Thoracic aorta (tissue), 2 donors: ENCODE results near the gene SORBS1. TPM values are rescaled to one million over a fixed set of nuclear protein-coding genes. Genes with fewer than 3 reads are reported as not detected.

Source experiments
- ATAC-seq: fragments of 150-250 bp; one replicate; pipeline ENCODE4 v1.8.0; 2017; ENCODE audit warnings: low read depth; ENCODE audit not compliant: insufficient number of reproducible peaks, low FRiP score
- DNase-seq: peaks from one replicate; pipeline ENCODE4 v3.0.0-alpha.2; 2020; ENCODE audit warnings: low spot score
- H3K27ac ChIP-seq, 2 donors: fragments of 200-600 bp; sonication (generic); 1 replicate in 1 of 2; 2 replicates in 1 of 2; pipeline ENCODE4 v1.5.1; 2016; ENCODE audit warnings: mild to moderate bottlenecking in 2 of 2, moderate library complexity in 2 of 2
- H3K27me3 ChIP-seq: fragments of 200-600 bp; sonication (generic); replicated peaks from 2 replicates; pipeline ENCODE4 v1.6.0; 2016; ENCODE audit warnings: mild to moderate bottlenecking; ENCODE audit not compliant: insufficient read depth
- H3K36me3 ChIP-seq: fragments of 200-600 bp; sonication (generic); one replicate; pipeline ENCODE4 v1.5.1; 2016
- H3K4me1 ChIP-seq, 2 donors: fragments of 200-600 bp; sonication (generic); 1 replicate in 1 of 2; 2 replicates in 1 of 2; pipeline versions ENCODE4 v1.5.1 to v1.6.0; 2016; ENCODE audit warnings: low read depth in 2 of 2, mild to moderate bottlenecking in 1 of 2; ENCODE audit not compliant: control insufficient read depth in 1 of 2
- H3K4me3 ChIP-seq: fragments of 200-600 bp; sonication (generic); 2 replicates; pipeline ENCODE4 v1.5.1; 2016; ENCODE audit warnings: mild to moderate bottlenecking
- H3K9me3 ChIP-seq: fragments of 200-600 bp; sonication (generic); 2 replicates; pipeline ENCODE4 v1.5.1; 2016
- total RNA-seq, 2 donors: library from RNA; depleted of rRNA; stranded (reverse); fragments of >200 nt; gene quantifications; one replicate each; pipeline versions ENCODE4 v1.1.0 to v1.2.3, GENCODE V29; 2016
- TF ChIP-seq, protein P1 (sequence below): fragments of 200-600 bp; sonication (generic); IDR thresholded peaks from one replicate; pipeline ENCODE4 v1.5.1; 2019; ENCODE audit warnings: antibody characterized with exemption

The SORBS1 gene
- total RNA-seq, 2 donors from 2014 or later, result 1,110 to 1,659 TPM

DNA sequence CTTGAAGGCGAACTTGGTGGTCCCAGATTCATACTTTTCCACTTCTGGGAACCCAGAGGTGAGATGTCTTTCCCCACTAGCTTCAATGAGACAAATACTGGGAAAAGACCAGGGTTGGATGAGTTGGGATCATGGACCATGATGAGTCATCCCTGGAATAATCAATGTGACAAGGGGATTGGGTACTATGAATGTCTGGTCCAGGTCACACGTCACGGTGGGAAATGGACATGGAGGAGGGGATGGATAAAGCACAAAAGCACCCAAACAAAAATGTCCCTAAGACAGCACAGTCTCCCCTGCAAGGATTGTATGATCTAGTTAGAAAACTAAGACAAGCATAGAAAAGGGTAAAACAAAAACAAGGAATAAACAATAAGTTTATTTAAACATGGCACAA lies 12.4 kb upstream of the SORBS1 start:
- Histone ChIP-seq H3K36me3 (no peaks in the 10 kb centered on the region), H3K27ac (no peak overlapping the region)
- no peak for ATAC-seq

DNA sequence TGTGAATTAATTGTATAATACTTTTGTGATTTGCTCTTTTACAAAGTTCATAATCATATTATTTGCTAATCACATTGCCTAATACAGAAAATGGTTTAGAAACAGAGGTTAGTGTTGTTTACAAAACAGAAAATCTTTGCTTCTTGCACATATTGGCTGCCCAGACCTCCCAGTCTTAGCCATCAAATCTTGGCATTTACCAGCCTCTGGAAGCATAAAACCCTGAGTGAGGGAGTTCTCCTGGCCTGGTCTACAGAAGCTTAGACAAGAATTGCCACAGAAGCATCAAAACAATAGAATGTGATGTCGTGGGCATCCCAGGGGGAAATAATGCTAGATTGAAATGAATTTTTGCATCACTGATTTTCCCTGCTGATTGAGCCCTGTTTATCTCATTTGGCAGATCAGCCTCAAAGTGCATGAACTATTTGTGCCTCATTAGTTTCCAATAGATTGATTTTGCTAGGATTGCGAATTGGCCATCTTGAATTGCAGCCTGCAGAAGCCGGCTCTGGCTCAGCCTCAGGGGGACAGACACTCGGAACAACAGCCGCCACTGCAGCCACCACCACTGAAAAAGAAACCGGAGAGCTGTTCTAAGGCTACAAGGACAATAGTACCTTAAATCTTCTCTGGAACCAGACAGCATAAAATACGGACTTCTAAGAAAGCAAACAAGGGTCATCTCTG lies 11.1 kb upstream of the SORBS1 start:
- Histone ChIP-seq H3K4me3 (no peak overlapping the region), H3K27ac (no peak overlapping the region), H3K27me3 (no peaks in the 10 kb centered on the region), H3K4me1 (peaks cover 7 to 11% of the 10 kb centered on the region in 2 donors), H3K36me3 (no peaks in the 10 kb centered on the region), H3K9me3 (no peaks in the 10 kb centered on the region)
- TF ChIP-seq, protein P1, sequence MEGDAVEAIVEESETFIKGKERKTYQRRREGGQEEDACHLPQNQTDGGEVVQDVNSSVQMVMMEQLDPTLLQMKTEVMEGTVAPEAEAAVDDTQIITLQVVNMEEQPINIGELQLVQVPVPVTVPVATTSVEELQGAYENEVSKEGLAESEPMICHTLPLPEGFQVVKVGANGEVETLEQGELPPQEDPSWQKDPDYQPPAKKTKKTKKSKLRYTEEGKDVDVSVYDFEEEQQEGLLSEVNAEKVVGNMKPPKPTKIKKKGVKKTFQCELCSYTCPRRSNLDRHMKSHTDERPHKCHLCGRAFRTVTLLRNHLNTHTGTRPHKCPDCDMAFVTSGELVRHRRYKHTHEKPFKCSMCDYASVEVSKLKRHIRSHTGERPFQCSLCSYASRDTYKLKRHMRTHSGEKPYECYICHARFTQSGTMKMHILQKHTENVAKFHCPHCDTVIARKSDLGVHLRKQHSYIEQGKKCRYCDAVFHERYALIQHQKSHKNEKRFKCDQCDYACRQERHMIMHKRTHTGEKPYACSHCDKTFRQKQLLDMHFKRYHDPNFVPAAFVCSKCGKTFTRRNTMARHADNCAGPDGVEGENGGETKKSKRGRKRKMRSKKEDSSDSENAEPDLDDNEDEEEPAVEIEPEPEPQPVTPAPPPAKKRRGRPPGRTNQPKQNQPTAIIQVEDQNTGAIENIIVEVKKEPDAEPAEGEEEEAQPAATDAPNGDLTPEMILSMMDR, result no peak
- ATAC-seq (no peak), DNase-seq (no peak)

More for the DNA sequence above, 12.4 kb upstream of the SORBS1 start:
- Histone ChIP-seq H3K4me1 (peaks cover 0 to 2% of the 10 kb centered on the region in 2 donors), H3K9me3 (no peaks in the 10 kb centered on the region), H3K27me3 (no peaks in the 10 kb centered on the region), H3K4me3 (no peak overlapping the region)
- TF ChIP-seq, protein P1, result no peak
- DNase-seq, result no peak

DNA sequence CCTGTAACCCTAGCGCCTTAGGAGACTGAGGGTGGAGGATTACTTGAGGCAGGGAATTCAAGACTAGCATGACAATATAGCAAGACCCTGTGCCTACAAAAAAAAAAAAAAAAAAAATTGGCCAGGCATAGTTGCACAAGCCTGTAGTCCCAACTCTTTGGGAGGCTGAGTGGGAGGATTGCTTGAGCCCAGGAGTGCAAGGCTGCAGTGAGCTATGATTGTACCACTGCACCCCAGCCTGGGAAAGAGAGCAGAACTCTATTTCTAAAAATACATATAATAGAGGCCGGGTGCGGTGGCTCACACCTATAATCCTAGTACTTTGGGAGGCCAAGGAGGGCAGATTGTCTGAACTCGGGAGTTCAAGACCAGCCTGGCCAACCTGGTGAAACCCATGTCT lies 10.2 kb upstream of the SORBS1 start:
- H3K36me3 ChIP-seq, result no peaks in the 10 kb centered on the region
- no peaks in the 10 kb centered on the region for H3K27me3 ChIP-seq
- ATAC-seq (no peak), DNase-seq (no peak)
- no peak overlapping the region for H3K4me3 ChIP-seq
- H3K27ac ChIP-seq, result no peak overlapping the region
- no peaks in the 10 kb centered on the region for H3K9me3 ChIP-seq
- H3K4me1 ChIP-seq, result peaks cover 7 to 11% of the 10 kb centered on the region in 2 donors
- TF ChIP-seq, protein P1, result no peak

DNA sequence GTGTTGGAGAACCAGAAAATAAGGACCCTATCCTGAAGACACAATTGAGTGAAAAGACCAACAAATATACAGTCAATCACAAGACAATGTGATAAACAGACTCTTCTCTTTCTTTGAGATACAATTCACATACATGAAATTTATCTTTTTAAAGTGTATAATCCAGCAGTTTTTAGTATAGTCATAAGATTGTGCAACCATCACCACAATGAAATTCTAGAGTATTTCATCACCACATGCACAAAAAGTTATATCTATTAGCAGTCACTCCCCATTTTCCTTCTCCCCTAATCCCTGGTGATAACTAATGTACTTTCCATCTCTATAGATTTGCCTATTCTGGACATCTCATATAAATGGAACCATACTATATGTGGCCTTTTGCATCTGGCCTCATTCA lies 8.2 kb upstream of the SORBS1 start:
- no peak overlapping the region for H3K27ac ChIP-seq
- peaks cover 7 to 11% of the 10 kb centered on the region in 2 donors for H3K4me1 ChIP-seq
- TF ChIP-seq, protein P1, result no peak
- no peak overlapping the region for H3K4me3 ChIP-seq
- DNase-seq, result no peak
- no peaks in the 10 kb centered on the region for H3K9me3 ChIP-seq
- no peaks in the 10 kb centered on the region for H3K36me3 ChIP-seq
- no peaks in the 10 kb centered on the region for H3K27me3 ChIP-seq
- no peak for ATAC-seq

DNA sequence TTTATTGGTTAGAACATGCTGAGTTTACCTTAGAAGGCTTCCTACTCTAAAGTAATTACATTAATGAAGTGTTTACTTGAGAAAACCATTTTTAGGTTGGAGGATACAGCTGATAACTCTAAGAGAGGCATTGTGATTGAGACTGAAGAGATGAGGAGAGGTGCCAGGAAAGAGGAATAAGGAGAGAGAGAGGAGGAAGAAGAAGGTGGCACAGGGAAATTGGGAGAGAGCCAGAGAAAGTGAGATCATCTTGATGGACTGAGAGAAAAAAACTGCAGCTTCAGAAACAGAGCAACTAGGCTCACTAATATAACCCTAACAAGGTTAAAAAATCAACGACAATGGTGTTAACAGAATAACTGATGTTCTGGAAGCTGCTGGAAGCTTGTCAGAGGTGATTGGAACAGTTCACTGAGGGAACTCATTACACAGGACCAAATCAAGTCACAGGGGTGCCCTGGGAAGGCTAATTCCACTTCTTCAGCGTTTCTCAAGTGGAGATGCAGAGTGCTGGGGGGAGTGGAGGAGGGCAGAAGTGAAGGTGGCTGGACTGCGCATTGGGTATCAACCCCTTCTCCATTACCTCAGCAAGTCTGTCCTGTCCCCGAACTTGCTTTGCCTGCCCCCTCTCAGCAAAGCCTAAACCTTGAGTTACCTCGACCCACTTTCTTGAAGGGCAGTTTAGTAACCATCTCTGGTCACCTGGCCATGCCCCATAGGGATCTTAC lies 6.9 kb upstream of the SORBS1 start:
- ATAC-seq, result no peak
- DNase-seq, result no peak
- Histone ChIP-seq H3K27me3 (no peaks in the 10 kb centered on the region), H3K27ac (no peak overlapping the region), H3K4me1 (peaks cover 7 to 11% of the 10 kb centered on the region in 2 donors), H3K36me3 (no peaks in the 10 kb centered on the region), H3K9me3 (no peaks in the 10 kb centered on the region), H3K4me3 (no peak overlapping the region)
- TF ChIP-seq, protein P1, result no peak
